Glomerular endothelial cell (primary cell): ENCODE measurements around the gene SNX4. TPM values are rescaled to one million over a fixed set of nuclear protein-coding genes. Genes with fewer than 3 reads are reported as not detected.
"Not testable (repeated sequence)": the region's sequence is repeated elsewhere in the genome, so short reads cannot be mapped to it uniquely, and the experiment has no call there.

Experiments used
- DNase-seq: peaks from one replicate; pipeline ENCODE4 v3.0.0-alpha.2; 2011; ENCODE audit warnings: low read depth, low spot score; ENCODE audit errors: extremely low read depth
- total RNA-seq: library from RNA; depleted of rRNA; stranded (reverse); fragments of >200 nt; gene quantifications from 2 replicates; pipeline ENCODE4 v1.2.3, GENCODE V29; 2015

Gene SNX4
- total RNA-seq = 34.5 and 39.6 TPM in 2 replicates

- peak; percentile 42 for DNase-seq
Measured at GRCh38 chr3:125519678-125520562, at the start of gene SNX4. Gene SNX4, minus strand, starts transcription at chr3:125520202. Its CDS starts 30 bp downstream, at chr3:125520172.

GRCh38 chr3:125556314-125556713, 36.3 kb upstream of the SNX4 start:
- no peak for DNase-seq

GRCh38 chr3:125552401-125552800, 32.4 kb upstream of the SNX4 start:
- DNase-seq = no peak

- no peak for DNase-seq
Measured at GRCh38 chr3:125528920-125529319, 8.9 kb upstream of the SNX4 start.

- no peak for DNase-seq
Measured at GRCh38 chr3:125525153-125525552, 5.2 kb upstream of the SNX4 start.

- DNase-seq = not testable (repeated sequence)
Measured at GRCh38 chr3:125520563-125520919, 539 bp upstream of the SNX4 start.

- DNase-seq = no peak
Measured at GRCh38 chr3:125515421-125515820, 4.6 kb downstream of the SNX4 start.

- DNase-seq = no peak
Measured at GRCh38 chr3:125513490-125514115, 6.4 kb downstream of the SNX4 start.

GRCh38 chr3:125512135-125512920, 7.7 kb downstream of the SNX4 start:
- DNase-seq = peak; percentile 51

GRCh38 chr3:125511420-125512118, 8.4 kb downstream of the SNX4 start:
- DNase-seq = no peak

GRCh38 chr3:125507128-125507527, 12.9 kb downstream of the SNX4 start:
- no peak for DNase-seq

- DNase-seq = no peak
Measured at GRCh38 chr3:125498630-125499029, 21.4 kb downstream of the SNX4 start.

- no peak for DNase-seq
Measured at GRCh38 chr3:125496701-125497100, 23.3 kb downstream of the SNX4 start.

GRCh38 chr3:125482406-125482805, 37.6 kb downstream of the SNX4 start:
- DNase-seq = no peak

- no peak for DNase-seq
Measured at GRCh38 chr3:125481786-125482185, 38.2 kb downstream of the SNX4 start.

GRCh38 chr3:125481375-125481759, 38.6 kb downstream of the SNX4 start:
- not testable (repeated sequence) for DNase-seq

- no peak for DNase-seq
Measured at GRCh38 chr3:125480656-125481374, 39.2 kb downstream of the SNX4 start.

- no peak for DNase-seq
Measured at GRCh38 chr3:125479091-125479490, 40.9 kb downstream of the SNX4 start.

- no peak for DNase-seq
Measured at GRCh38 chr3:125478326-125478725, 41.7 kb downstream of the SNX4 start.

GRCh38 chr3:125477701-125478100, 42.3 kb downstream of the SNX4 start:
- no peak for DNase-seq
